GM23338 (cell line): ENCODE measurements around the gene SRY.

ENCODE experiments used
- POLR2AphosphoS5 ChIP-seq: IDR thresholded peaks from 2 replicates; pipeline ENCODE4 v1.6.1; 2016; ENCODE audit warnings: antibody characterized with exemption, low read depth
- TF ChIP-seq, protein P1 (sequence below): IDR thresholded peaks from one replicate; pipeline ENCODE4 v1.6.1; 2018; ENCODE audit warnings: antibody characterized with exemption; ENCODE audit not compliant: unreplicated experiment
- TF ChIP-seq, protein P2 (sequence below), 2 experiments: fragments of 200-600 bp in 1 of 2; sonication (generic) in 1 of 2; conservative IDR thresholded peaks; 2 replicates each; pipeline versions ENCODE4 v1.5.1 to v1.6.1; 2016 to 2017; ENCODE audit warnings: antibody characterized with exemption in 2 of 2, low read depth in 2 of 2, mild to moderate bottlenecking in 2 of 2, moderate library complexity in 1 of 2

DNA sequence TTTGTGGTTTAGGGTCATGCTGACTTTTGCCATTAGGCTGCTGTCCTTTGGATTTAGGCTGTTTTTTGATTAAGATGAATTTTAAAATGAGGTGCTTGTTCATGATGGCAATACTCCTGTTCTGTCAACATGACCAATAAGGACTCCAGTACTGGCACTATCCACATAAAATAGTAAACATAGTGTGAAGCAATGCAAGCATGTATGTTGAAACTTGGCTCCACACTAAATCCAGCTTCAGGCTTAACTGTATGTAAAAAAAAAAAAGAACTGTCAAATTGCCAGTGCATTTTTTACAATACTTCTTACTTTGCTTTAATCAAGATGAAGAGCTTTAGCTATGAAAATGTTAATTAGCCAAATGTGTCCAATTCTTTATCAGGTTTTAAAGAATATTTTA, 47.7 kb upstream of the SRY start:
- no peak for TF ChIP-seq POLR2AphosphoS5
- TF ChIP-seq, protein P1, sequence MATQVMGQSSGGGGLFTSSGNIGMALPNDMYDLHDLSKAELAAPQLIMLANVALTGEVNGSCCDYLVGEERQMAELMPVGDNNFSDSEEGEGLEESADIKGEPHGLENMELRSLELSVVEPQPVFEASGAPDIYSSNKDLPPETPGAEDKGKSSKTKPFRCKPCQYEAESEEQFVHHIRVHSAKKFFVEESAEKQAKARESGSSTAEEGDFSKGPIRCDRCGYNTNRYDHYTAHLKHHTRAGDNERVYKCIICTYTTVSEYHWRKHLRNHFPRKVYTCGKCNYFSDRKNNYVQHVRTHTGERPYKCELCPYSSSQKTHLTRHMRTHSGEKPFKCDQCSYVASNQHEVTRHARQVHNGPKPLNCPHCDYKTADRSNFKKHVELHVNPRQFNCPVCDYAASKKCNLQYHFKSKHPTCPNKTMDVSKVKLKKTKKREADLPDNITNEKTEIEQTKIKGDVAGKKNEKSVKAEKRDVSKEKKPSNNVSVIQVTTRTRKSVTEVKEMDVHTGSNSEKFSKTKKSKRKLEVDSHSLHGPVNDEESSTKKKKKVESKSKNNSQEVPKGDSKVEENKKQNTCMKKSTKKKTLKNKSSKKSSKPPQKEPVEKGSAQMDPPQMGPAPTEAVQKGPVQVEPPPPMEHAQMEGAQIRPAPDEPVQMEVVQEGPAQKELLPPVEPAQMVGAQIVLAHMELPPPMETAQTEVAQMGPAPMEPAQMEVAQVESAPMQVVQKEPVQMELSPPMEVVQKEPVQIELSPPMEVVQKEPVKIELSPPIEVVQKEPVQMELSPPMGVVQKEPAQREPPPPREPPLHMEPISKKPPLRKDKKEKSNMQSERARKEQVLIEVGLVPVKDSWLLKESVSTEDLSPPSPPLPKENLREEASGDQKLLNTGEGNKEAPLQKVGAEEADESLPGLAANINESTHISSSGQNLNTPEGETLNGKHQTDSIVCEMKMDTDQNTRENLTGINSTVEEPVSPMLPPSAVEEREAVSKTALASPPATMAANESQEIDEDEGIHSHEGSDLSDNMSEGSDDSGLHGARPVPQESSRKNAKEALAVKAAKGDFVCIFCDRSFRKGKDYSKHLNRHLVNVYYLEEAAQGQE, result no peak
- TF ChIP-seq, protein P2, sequence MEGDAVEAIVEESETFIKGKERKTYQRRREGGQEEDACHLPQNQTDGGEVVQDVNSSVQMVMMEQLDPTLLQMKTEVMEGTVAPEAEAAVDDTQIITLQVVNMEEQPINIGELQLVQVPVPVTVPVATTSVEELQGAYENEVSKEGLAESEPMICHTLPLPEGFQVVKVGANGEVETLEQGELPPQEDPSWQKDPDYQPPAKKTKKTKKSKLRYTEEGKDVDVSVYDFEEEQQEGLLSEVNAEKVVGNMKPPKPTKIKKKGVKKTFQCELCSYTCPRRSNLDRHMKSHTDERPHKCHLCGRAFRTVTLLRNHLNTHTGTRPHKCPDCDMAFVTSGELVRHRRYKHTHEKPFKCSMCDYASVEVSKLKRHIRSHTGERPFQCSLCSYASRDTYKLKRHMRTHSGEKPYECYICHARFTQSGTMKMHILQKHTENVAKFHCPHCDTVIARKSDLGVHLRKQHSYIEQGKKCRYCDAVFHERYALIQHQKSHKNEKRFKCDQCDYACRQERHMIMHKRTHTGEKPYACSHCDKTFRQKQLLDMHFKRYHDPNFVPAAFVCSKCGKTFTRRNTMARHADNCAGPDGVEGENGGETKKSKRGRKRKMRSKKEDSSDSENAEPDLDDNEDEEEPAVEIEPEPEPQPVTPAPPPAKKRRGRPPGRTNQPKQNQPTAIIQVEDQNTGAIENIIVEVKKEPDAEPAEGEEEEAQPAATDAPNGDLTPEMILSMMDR (conservative IDR thresholded peaks at IDR 0.05; ENCODE audit: low read depth in 2 of 2), result no peak
